Panc1 (cell line): ENCODE data around the gene NPR3. TPM values are rescaled to one million over a fixed set of nuclear protein-coding genes. Genes with fewer than 3 reads are reported as not detected.

Experiments used
- ATAC-seq: fragments of 200-7000 bp; cut with Tn5 transposase; 2 replicates; pipeline ENCODE4 v1.9.1; 2020; ENCODE audit warnings: mild to moderate bottlenecking, moderate library complexity
- BruUV-seq: library from RNA; stranded (reverse); fragments of 400-500 nt; replicated peaks from 2 replicates; lab custom pipeline; 2021; lab: Mats Ljungman, UMichigan
- CTCF ChIA-PET: fragments of 300-600 bp; sonication (Branson Sonifier 250); formaldehyde crosslinking; loops from one replicate; lab custom pipeline; 2022; ENCODE audit warnings: antibody characterized with exemption; lab: Charles Lee
- POLR2A ChIA-PET: fragments of 300-600 bp; sonication (Branson Sonifier 250); formaldehyde crosslinking; loops from one replicate; lab custom pipeline; 2022; ENCODE audit warnings: antibody characterized with exemption; lab: Charles Lee
- DNase-seq: peaks from one replicate; pipeline ENCODE4 v3.0.0-alpha.2; 2010; ENCODE audit warnings: low read depth, low spot score
- H3K27ac ChIP-seq: 2 replicates; pipeline ENCODE4 v1.5.1; 2011; ENCODE audit warnings: mild to moderate bottlenecking, low read length, inconsistent platforms
- H3K27me3 ChIP-seq: fragments of 200-500 bp; sonication (Bioruptor generic); 2 replicates; pipeline ENCODE4 v1.6.0; 2014; ENCODE audit warnings: low read length, inconsistent platforms; ENCODE audit not compliant: control insufficient read depth, insufficient read depth
- H3K36me3 ChIP-seq: fragments of 200-500 bp; sonication (Bioruptor generic); 2 replicates; pipeline ENCODE4 v1.5.1; 2014; ENCODE audit warnings: inconsistent platforms, mild to moderate bottlenecking, low read length, moderate library complexity; ENCODE audit not compliant: control insufficient read depth, insufficient read depth
- H3K4me1 ChIP-seq: 2 replicates; pipeline ENCODE4 v1.5.1; 2011; ENCODE audit warnings: inconsistent platforms, mild to moderate bottlenecking, low read length, moderate library complexity; ENCODE audit not compliant: control insufficient read depth, insufficient read depth
- H3K4me3 ChIP-seq, 2 experiments: 2 replicates each; pipeline ENCODE4 v1.5.1; 2011 to 2012; ENCODE audit warnings: low read depth in 2 of 2, low read length in 2 of 2, mild to moderate bottlenecking in 2 of 2, inconsistent platforms in 1 of 2, moderate library complexity in 1 of 2
- H3K9me3 ChIP-seq: fragments of 200-500 bp; sonication (Bioruptor generic); 2 replicates; pipeline ENCODE4 v1.5.1; 2014; ENCODE audit warnings: low read depth, mild to moderate bottlenecking, inconsistent platforms, low read length, moderate library complexity; ENCODE audit not compliant: control insufficient read depth, insufficient read depth
- POLR2AphosphoS5 ChIP-seq: IDR thresholded peaks from 2 replicates; pipeline ENCODE4 v1.6.1; 2012; ENCODE audit warnings: mild to moderate bottlenecking, low read depth, low read length, moderate library complexity
- SIN3A ChIP-seq: IDR thresholded peaks from 2 replicates; pipeline ENCODE4 v1.6.1; 2012; ENCODE audit warnings: low read depth, mild to moderate bottlenecking, low read length, moderate library complexity, borderline replicate concordance; ENCODE audit not compliant: insufficient read depth
- TCF7L2 ChIP-seq: IDR thresholded peaks from 2 replicates; pipeline ENCODE4 v1.6.1; 2011; ENCODE audit warnings: mild to moderate bottlenecking, low read depth, low read length, inconsistent platforms
- in situ Hi-C: cut with HindIII; loops from 2 replicates; pipeline ENCODE4 v1.10.0; 2016; ENCODE audit warnings: low sequenced_read_pairs, low pct_unique_long_range_greater_than_20kb
- intact Hi-C: fragments of 100-400 bp; cut with micrococcal nuclease; formaldehyde crosslinking; loops from one replicate; pipeline ENCODE4 v1.10.0; 2022; ENCODE audit not compliant: unreplicated experiment
- total RNA-seq: library from RNA; stranded (reverse); gene quantifications from one replicate; pipeline ENCODE4 v1.2.1, GENCODE V29; 2021; ENCODE audit not compliant: unreplicated experiment
- TF ChIP-seq, protein P1 (sequence below): fragments of 450-650 bp; IDR thresholded peaks from 2 replicates; pipeline ENCODE4 v1.5.1; 2017; ENCODE audit warnings: mild to moderate bottlenecking
- TF ChIP-seq, protein P2 (sequence below), 2 experiments: IDR thresholded peaks; 2 replicates each; pipeline ENCODE4 v1.6.1; 2011 to 2012; ENCODE audit warnings: low read depth in 2 of 2, control low read depth in 1 of 2, low read length in 1 of 2, mild to moderate bottlenecking in 1 of 2, moderate library complexity in 1 of 2; ENCODE audit not compliant: insufficient read depth in 1 of 2

NPR3 gene
- total RNA-seq, 1 experiment from 2014 or later, result 0.10 TPM

DNA sequence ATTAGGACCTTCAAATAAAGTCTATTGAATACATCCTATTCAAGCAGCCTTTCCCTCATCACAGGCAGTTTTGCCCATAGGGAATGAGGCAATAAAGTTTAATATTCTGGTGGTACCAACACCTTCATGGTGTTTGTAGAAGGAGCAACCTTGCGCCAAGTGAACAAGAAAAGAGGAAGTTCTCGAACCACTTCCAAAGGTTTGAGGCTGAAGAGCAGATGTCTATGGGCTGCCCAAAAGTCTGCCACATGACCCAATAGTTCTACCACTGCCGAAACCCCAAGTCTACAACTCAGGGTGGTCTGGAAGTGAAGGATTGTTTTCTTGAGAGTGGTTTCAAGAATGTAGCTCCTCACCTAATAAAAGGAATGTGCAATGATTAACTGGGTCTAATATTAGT, 123.1 kb downstream of the NPR3 start:
- TF ChIP-seq, protein P1, sequence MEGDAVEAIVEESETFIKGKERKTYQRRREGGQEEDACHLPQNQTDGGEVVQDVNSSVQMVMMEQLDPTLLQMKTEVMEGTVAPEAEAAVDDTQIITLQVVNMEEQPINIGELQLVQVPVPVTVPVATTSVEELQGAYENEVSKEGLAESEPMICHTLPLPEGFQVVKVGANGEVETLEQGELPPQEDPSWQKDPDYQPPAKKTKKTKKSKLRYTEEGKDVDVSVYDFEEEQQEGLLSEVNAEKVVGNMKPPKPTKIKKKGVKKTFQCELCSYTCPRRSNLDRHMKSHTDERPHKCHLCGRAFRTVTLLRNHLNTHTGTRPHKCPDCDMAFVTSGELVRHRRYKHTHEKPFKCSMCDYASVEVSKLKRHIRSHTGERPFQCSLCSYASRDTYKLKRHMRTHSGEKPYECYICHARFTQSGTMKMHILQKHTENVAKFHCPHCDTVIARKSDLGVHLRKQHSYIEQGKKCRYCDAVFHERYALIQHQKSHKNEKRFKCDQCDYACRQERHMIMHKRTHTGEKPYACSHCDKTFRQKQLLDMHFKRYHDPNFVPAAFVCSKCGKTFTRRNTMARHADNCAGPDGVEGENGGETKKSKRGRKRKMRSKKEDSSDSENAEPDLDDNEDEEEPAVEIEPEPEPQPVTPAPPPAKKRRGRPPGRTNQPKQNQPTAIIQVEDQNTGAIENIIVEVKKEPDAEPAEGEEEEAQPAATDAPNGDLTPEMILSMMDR, result no peak
- TF ChIP-seq, protein P2, sequence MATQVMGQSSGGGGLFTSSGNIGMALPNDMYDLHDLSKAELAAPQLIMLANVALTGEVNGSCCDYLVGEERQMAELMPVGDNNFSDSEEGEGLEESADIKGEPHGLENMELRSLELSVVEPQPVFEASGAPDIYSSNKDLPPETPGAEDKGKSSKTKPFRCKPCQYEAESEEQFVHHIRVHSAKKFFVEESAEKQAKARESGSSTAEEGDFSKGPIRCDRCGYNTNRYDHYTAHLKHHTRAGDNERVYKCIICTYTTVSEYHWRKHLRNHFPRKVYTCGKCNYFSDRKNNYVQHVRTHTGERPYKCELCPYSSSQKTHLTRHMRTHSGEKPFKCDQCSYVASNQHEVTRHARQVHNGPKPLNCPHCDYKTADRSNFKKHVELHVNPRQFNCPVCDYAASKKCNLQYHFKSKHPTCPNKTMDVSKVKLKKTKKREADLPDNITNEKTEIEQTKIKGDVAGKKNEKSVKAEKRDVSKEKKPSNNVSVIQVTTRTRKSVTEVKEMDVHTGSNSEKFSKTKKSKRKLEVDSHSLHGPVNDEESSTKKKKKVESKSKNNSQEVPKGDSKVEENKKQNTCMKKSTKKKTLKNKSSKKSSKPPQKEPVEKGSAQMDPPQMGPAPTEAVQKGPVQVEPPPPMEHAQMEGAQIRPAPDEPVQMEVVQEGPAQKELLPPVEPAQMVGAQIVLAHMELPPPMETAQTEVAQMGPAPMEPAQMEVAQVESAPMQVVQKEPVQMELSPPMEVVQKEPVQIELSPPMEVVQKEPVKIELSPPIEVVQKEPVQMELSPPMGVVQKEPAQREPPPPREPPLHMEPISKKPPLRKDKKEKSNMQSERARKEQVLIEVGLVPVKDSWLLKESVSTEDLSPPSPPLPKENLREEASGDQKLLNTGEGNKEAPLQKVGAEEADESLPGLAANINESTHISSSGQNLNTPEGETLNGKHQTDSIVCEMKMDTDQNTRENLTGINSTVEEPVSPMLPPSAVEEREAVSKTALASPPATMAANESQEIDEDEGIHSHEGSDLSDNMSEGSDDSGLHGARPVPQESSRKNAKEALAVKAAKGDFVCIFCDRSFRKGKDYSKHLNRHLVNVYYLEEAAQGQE (IDR thresholded peaks at IDR 0.05; ENCODE audit: insufficient read depth in 1 of 2, low read depth in 2 of 2, low read length in 1 of 2), result no peak
- TF ChIP-seq SIN3A, result no peak
- no peaks in the 10 kb centered on the region for H3K36me3 ChIP-seq
- POLR2A ChIA-PET, result no interaction called here
- DNase-seq (no peak), ATAC-seq (no peak)
- in situ Hi-C loops (no loop called here), intact Hi-C loops (no loop called here)
- CTCF ChIA-PET, result no interaction called here
- no peaks in the 10 kb centered on the region for H3K9me3 ChIP-seq
- H3K27me3 ChIP-seq, result no peaks in the 10 kb centered on the region
- no peak overlapping the region for H3K27ac ChIP-seq
- no peaks in the 10 kb centered on the region for H3K4me1 ChIP-seq
- BruUV-seq, result no TSS peak
- no peak overlapping the region for H3K4me3 ChIP-seq

DNA sequence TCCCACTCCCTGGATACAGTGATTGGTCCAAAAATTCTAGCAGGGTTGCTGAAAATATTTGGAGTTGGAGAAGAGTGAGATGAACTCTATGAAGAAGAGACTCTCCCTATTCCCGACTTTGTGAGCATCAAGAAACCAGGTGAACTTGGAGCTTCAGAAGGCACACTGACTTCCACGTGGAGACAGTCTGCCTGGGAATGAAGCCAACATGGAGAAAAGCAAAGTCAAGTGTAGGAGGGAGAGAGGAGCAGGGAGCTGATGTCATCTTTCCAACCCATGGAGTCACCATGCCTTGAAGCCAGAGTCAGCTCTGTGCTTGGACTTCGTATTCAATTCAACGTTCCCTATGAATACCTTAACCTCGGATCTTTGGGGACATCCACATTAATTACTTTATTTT, 125.1 kb downstream of the NPR3 start:
- intact Hi-C loops, result no loop called here
- Histone ChIP-seq H3K27me3 (no peaks in the 10 kb centered on the region), H3K27ac (no peak overlapping the region), H3K4me3 (no peak overlapping the region), H3K4me1 (no peaks in the 10 kb centered on the region), H3K36me3 (no peaks in the 10 kb centered on the region), H3K9me3 (no peaks in the 10 kb centered on the region)
- in situ Hi-C loops, result no loop called here
- ChIA-PET POLR2A (no interaction called here), CTCF (no interaction called here)
- TF ChIP-seq SIN3A, result no peak
- TF ChIP-seq, protein P2 (IDR thresholded peaks at IDR 0.05; ENCODE audit: insufficient read depth in 1 of 2, low read depth in 2 of 2, low read length in 1 of 2), result no peak
- TF ChIP-seq TCF7L2, result no peak
- TF ChIP-seq POLR2AphosphoS5, result no peak
- TF ChIP-seq, protein P1, result no peak
- ATAC-seq (no peak), DNase-seq (no peak)
- no TSS peak for BruUV-seq
